Measurements from ENCODE around the gene ALK. TPM values are rescaled to one million over a fixed set of nuclear protein-coding genes. Genes with fewer than 3 reads are reported as not detected.
"Not testable (repeated sequence)": the region's sequence is repeated elsewhere in the genome, so short reads cannot be mapped to it uniquely, and the experiment has no call there.

Gene ALK
- total RNA-seq, 2 donors from 2014 or later, result 0.19 TPM; not detected in 1

DNA sequence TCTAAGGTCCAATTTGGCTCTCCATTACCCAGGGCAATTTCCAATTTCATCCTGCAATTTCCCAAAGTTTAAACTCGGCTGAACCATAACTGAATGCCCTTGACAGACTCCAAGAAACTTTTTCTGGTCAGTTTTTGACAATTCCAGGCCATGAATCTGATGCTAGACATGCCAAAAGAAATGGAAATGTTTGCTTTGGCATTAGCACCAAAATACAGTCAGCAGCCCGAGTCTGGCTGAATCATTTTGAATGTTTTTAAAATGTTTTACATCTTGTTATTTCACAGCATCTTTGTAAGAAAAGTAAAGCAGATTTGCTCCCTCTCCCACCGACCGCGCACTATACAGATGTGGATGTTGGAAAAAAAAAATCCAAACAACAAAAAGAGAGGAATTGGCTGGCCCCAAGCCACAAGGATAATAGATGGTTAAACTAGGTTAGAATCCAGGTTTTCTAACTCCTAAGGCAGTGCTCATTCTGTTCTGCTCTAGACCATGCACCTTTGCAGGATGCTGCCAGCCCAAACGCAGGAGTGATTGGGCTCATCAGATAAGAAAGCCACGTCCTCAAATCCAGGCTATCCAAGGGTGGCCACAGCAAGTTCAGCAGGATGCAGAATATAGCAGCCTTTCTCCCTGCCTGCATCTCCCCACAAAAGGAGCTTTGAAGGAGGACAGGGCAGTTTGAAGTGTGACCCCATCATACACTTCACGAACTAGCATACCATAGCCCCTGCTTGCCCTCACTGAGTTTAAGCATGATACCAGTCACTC is 167.5 kb downstream of the ALK start:
- no peaks in the 10 kb centered on the region for H3K27me3 ChIP-seq
- TF ChIP-seq, protein P1, sequence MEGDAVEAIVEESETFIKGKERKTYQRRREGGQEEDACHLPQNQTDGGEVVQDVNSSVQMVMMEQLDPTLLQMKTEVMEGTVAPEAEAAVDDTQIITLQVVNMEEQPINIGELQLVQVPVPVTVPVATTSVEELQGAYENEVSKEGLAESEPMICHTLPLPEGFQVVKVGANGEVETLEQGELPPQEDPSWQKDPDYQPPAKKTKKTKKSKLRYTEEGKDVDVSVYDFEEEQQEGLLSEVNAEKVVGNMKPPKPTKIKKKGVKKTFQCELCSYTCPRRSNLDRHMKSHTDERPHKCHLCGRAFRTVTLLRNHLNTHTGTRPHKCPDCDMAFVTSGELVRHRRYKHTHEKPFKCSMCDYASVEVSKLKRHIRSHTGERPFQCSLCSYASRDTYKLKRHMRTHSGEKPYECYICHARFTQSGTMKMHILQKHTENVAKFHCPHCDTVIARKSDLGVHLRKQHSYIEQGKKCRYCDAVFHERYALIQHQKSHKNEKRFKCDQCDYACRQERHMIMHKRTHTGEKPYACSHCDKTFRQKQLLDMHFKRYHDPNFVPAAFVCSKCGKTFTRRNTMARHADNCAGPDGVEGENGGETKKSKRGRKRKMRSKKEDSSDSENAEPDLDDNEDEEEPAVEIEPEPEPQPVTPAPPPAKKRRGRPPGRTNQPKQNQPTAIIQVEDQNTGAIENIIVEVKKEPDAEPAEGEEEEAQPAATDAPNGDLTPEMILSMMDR (IDR thresholded peaks at IDR 0.05), result no peak
- intact Hi-C loops (cut with DNase I), result no loop called here

DNA sequence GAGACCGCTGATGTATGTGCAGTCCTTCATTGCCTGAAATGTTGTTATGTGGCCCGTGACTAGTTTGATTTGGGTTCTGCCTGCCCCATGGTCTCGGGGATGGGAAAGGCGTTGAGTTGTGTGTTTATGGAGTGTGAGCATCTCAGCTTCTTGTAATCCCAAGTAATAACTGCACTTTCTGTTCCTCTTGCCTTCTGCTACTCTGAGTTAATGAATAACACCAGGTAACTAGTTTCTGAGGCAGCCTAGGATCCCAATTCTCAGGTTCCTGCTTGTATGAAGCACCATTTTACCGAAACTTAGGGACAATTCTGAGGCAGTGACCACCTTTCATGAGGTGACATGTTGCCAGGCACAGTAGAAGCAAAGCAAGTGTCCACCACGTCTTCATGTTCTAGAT is 170.0 kb downstream of the ALK start:
- DNase-seq, result no peak
- H3K27me3 ChIP-seq, result no peaks in the 10 kb centered on the region
- TF ChIP-seq, protein P1 (IDR thresholded peaks at IDR 0.05), result no peak
- intact Hi-C loops (cut with DNase I), result no loop called here
- H3K36me3 ChIP-seq, result no peaks in the 10 kb centered on the region
- H3K27ac ChIP-seq, result no peak overlapping the region
- H3K4me3 ChIP-seq, result no peak overlapping the region
- no peak overlapping the region for H3K9ac ChIP-seq (ENCODE audit: low read depth in 2 of 2, low read length in 2 of 2)
- H3K9me3 ChIP-seq, result no peaks in the 10 kb centered on the region
- no peaks in the 10 kb centered on the region for H3K4me1 ChIP-seq

More for the DNA sequence above, 167.5 kb downstream of the ALK start:
- no peak overlapping the region for H3K9ac ChIP-seq (ENCODE audit: low read depth in 2 of 2, low read length in 2 of 2)
- no peaks in the 10 kb centered on the region for H3K4me1 ChIP-seq
- no peak overlapping the region for H3K4me3 ChIP-seq
- H3K9me3 ChIP-seq, result no peaks in the 10 kb centered on the region
- no peak overlapping the region for H3K27ac ChIP-seq
- DNase-seq, result no peak
- no peaks in the 10 kb centered on the region for H3K36me3 ChIP-seq

DNA sequence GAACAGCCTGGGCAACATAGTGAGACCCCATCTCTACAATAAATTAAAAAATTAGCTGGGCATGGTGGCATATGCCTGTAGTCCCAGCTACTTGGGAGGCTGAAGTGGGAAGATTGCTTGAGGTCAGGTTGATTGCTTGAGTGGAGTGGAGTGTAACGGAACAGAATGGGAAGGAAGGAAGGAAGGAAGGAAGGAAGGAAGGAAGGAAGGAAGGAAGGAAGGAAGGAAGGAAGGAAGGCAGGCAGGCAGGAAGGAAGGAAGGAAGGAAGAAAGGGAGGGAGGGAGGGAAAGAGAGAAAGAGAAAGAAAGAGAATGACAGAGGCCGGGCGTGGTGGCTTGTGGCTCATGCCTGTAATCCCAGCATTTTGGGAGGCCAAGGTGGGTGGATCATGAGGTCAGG is 170.9 kb downstream of the ALK start:
- H3K27me3 ChIP-seq; DNase-seq; H3K4me3 ChIP-seq; H3K9ac ChIP-seq (ENCODE audit: low read depth in 2 of 2, low read length in 2 of 2); H3K4me1 ChIP-seq; H3K27ac ChIP-seq; H3K36me3 ChIP-seq; H3K9me3 ChIP-seq; intact Hi-C loops (cut with DNase I): not testable (repeated sequence)

DNA sequence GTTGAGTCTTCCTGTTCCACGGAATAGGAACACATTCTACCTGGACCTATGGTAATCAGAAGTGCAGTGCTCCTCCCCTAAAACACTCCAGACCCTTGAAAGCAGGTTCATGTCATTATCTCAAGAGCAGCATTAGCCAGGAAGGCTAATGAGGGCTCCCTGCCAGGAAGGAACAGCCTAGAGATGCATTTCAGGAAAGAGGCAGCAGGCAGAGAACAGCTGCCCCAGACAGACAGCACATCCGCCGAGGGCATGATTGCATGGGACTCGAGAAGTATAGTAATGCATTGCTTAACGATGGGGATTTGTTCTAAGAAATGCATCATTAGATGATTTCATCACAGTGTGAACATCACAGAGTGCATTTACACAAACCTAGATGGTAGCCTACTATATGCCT is 171.5 kb downstream of the ALK start:
- DNase-seq, result no peak
- no peaks in the 10 kb centered on the region for H3K9me3 ChIP-seq
- no peak overlapping the region for H3K9ac ChIP-seq (ENCODE audit: low read depth in 2 of 2, low read length in 2 of 2)
- H3K27me3 ChIP-seq, result no peaks in the 10 kb centered on the region
- TF ChIP-seq, protein P1 (IDR thresholded peaks at IDR 0.05), result no peak
- no peaks in the 10 kb centered on the region for H3K36me3 ChIP-seq
- no peak overlapping the region for H3K4me3 ChIP-seq
- intact Hi-C loops (cut with DNase I), result no loop called here
- no peaks in the 10 kb centered on the region for H3K4me1 ChIP-seq
- no peak overlapping the region for H3K27ac ChIP-seq

DNA sequence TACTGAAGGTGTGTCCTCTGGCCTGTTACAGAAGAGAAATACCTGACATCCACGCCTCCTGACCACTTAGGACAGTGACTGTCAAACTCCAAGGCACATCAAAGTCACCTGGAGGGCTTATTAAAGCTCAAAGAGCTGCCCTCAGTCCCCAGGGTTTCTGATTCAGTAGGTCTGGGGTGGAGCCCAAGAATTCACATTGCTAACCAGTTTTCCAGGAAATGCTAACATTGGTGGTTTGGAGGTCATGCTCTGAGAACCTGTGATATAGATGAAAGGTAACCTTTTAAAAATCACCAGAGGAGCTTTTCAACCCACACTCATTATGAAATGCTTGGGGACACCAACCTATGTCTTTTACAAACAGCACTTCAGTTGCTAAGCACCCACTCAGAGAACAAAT is 172.3 kb downstream of the ALK start:
- TF ChIP-seq, protein P1 (IDR thresholded peaks at IDR 0.05), result no peak
- no peak for DNase-seq
- Histone ChIP-seq H3K4me1 (no peaks in the 10 kb centered on the region), H3K4me3 (no peak overlapping the region), H3K9ac (ENCODE audit: low read depth in 2 of 2, low read length in 2 of 2) (no peak overlapping the region), H3K27ac (no peak overlapping the region), H3K9me3 (no peaks in the 10 kb centered on the region), H3K36me3 (no peaks in the 10 kb centered on the region), H3K27me3 (no peaks in the 10 kb centered on the region)
- intact Hi-C loops (cut with DNase I), result no loop called here

DNA sequence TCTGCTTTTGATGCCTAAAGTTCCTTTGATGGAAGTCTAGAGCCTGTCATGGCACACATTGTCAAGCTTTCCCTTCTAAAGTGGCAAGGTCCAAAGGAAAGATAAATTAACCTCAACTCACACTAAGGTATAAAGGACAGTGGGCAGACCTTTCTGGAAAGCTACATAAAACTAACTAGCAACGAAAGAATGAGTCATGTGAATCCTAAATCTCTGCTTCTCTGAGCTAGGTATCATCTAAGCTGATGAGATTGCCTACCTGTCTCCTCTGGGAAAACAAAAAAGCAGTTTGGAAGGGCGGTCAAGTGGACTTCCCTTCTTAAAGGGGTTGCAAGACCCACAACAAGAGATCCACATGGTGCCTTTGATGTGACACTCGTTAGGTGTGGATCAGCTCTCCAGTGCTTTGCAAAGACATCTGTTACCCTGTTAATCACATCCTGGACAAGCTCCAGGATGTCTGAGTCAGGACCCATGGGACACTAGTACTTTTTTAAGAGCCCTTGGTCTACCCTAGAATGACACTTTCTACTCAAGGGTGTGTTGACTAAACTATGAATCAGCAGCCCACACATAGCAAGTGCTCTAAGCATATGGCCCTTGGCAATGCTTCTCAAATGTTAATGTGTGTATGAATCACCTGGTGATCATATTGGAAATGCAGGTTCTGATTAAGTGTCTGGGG is 173.5 kb downstream of the ALK start:
- Histone ChIP-seq H3K27me3 (no peaks in the 10 kb centered on the region), H3K9me3 (no peaks in the 10 kb centered on the region), H3K36me3 (no peaks in the 10 kb centered on the region), H3K4me3 (no peak overlapping the region), H3K9ac (ENCODE audit: low read depth in 2 of 2, low read length in 2 of 2) (no peak overlapping the region), H3K4me1 (no peaks in the 10 kb centered on the region), H3K27ac (no peak overlapping the region)
- TF ChIP-seq, protein P1 (IDR thresholded peaks at IDR 0.05), result no peak
- intact Hi-C loops (cut with DNase I), result no loop called here
- no peak for DNase-seq

Data from colonic mucosa (tissue), 4 donors.